ENCODE results near the gene P2RX5.
"Not testable (repeated sequence)": the region's sequence is repeated elsewhere in the genome, so short reads cannot be mapped to it uniquely, and the experiment has no call there.

Gene P2RX5, protein sequence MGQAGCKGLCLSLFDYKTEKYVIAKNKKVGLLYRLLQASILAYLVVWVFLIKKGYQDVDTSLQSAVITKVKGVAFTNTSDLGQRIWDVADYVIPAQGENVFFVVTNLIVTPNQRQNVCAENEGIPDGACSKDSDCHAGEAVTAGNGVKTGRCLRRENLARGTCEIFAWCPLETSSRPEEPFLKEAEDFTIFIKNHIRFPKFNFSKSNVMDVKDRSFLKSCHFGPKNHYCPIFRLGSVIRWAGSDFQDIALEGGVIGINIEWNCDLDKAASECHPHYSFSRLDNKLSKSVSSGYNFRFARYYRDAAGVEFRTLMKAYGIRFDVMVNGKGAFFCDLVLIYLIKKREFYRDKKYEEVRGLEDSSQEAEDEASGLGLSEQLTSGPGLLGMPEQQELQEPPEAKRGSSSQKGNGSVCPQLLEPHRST

DNA sequence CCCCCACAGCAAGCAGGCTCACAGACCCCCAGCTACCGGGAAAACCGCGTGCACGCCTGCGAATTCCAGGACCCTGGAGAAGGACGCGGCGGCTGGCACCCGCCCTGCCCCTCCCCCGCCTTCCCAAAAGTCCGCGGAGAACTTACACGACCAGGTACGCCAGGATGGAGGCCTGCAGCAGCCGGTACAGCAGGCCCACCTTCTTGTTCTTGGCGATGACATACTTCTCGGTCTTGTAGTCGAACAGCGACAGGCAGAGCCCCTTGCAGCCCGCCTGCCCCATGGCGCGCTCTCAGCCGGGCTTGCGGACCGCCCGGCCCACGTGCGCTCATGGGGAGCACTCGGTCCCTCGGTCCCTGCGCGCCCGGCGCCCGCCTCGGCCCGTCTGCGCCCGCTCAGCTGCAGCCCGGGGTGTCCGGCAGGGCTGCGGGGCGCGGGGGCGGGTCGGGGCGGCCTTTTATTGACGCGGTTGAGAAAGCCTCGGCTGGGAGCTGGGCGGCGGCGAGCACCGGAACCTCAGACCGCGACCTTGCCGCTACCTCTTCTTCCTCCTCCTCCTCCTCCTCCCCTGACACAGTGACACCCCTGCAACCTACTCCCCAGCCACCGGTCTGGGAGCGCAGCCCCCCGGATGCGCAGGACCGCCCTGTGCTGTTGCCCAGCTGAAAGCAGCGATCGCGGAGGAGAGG lies at the start of gene P2RX5:
Gene P2RX5 (minus strand): TSS at position 433 of the 689 bp plus-strand sequence. CDS start 150 bp downstream, at position 283.
- peak in 2 of 4 experiments; percentile 22 to 24 for DNase-seq

DNA sequence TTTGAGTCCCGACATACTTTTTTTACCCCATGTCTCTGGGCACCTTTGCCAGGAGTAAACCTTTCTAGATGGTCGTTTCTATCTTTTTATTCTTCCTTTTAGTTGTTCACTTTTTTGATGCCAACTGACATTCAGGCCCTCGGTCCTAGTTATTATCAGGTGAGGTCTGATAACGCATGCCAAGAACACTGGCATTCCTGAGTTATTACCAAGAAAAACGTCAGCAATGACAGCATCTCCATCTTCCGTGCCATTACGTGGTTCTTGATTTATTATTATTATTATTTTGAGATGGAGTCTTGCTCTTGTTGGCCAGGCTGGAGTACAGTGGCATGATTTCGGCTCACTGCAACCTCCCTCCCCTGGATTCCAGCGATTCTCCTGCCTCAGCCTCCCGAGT lies 49.1 kb upstream of the P2RX5 start:
- no peak for DNase-seq

DNA sequence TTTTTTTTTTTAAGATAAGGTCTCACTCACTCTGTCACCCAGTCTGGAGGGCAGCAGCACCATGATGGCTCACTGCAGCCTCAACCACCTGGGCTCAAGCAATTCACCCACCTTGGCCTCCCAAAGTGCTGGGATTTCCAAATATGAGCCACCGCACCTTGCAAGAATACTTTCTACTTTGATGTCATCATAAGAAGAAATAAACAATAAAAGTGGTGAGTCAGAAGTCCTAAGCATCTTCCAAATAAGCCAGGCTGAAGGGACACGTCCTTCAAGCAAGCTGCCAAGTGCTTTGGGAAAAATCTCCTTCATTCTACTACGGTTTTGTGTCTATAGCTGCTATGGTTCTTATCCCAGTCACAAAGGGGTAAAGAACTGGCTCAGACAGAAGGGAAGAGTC lies 48.1 kb upstream of the P2RX5 start:
- no peak for DNase-seq

DNA sequence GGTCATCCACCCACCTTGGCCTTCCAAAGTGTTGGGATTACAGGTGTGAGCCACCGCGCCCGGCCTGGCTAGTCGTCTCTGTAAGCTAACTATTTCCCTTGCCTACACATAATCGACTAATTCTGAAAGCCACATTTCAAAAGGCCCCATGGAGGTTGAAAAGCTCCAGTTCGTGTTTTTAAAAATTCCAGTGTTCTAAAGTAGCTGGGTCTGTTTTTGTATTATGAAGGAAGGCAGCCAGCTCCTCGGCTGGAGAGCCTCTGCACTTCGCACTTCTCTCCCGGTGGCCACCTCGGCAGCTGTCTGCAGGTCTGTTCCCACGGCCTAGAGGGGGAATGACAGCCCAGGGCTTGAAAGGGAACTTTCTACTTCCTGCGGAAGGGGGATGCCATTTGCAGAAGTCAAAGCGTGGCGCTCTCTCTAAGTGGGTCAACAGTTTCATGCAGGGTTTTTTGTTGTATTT lies 44.7 kb upstream of the P2RX5 start:
- DNase-seq, result no peak

DNA sequence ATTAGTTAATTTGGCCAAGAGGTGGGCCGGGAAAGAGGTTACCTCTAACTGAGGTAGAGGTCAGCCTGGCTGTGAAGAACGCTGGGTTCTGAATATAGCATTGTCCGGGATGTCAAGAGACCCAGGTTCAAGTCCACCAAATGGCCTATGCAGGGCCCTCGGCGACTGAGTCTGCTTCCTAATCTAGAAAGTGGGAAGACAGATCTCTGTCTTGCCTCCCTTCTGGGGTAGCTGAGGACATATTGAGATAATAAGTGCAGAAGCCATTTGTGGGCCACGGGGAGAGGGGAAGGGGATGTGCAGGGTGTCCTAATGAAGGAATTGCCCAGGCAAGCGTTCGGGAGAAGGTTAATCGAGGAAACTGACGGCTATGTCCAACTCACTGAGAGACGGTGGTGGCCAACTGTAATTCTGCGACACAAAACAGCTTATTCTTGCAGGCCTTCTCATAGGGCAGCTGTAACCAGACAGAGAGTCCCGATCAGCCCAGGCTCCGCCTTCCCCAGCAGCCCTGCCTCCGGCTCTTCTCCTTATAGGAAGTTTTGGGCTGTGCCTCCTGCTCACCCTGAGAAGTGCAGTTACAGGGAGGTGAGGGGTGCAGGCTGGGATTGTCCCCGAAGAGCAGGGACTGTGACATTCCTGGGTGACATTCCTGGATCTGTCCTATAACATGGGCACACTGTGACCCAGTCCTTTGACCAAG lies 43.6 kb upstream of the P2RX5 start:
- no peak for DNase-seq

DNA sequence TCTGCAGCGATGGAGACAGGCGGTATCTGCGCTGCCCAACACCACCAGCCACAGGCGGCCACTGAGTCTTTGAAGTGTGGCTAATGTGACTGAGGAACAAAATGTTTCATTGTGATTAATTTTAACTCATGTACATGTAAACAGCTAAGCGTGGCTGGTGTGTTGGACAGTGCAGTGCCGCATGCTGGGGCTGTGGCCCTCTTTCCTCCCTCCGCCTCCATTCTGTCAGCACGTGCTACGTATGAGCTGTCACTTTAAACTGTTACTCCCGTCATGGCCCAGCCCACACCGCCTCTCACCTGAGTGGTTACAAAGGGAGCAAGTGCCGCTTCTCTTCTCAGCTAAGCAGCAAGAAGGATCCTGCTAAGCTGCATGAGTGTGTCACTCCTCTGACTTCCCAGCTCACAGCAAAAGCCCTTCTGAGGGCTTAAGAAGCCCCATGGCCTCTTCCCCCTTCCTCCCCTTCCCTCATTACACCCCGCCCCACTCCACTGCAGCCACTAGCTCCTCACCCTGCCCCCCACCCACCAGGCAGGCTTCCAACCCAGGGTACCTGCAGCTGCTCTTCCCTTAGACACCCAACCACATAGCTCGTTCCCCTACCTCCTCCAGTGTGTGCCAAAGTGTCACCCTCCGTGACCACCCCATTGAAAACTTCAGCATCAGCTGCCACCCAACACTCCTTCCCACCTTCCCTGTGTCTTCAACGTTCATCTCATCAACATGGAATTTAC lies 42.8 kb upstream of the P2RX5 start:
- peak; percentile 37 to 43 (median 39) for DNase-seq

DNA sequence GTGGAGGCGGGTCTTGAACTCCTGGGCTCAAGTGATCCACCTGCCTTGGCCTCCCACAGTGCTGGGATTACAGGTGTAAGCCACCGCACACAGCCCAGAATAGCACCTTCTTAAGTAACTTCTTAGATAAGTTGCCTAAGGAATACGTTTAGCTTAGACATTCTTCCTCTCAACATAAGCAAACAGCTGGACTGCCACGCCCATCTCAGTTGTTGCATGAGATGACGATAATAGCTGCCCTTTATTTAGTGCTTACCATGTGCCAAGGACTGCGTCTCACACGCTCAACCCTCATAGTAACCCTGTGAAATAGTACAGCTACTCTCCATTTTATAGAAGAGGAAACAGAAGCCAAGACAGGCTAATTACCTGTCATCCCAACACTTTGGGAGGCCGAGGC lies 39.6 kb upstream of the P2RX5 start:
- no peak for DNase-seq

DNA sequence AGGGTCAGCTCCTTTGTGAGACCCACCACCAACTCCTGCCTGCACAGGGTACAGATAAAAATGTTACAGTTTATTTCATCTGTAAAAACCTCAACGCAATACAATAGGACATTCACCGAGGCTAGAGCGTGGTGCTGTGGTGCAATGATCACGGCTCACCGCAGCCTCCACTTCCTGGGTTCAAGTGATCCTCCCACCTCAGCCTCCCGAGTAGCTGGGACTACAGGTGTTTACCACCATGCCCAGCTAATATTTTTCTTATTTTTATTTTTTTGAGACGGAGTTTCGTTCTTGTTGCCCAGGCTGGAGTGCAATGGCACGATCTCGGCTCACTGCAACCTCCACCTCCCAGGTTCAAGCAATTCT lies 38.9 kb upstream of the P2RX5 start:
- DNase-seq, result not testable (repeated sequence)

DNA sequence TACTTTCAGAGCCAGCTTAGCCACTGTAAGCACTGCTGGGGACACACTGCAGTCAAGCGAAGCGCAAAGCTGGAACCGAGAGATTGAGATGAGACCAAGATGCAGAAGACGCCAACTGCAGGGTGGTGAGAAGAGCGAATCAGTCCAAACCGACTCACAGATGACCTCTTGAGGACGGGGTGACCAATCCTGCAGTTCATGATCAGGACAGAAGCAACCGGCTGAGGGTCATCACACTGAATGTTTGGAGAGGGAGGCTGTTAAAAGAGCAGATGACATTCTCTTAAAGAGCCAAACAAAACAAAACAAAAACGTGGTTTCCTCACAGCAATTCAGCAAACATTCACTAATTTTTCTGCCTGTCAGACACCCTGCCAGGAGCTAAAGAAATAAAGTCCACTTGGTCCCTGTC lies 36.3 kb upstream of the P2RX5 start:
- no peak for DNase-seq

DNA sequence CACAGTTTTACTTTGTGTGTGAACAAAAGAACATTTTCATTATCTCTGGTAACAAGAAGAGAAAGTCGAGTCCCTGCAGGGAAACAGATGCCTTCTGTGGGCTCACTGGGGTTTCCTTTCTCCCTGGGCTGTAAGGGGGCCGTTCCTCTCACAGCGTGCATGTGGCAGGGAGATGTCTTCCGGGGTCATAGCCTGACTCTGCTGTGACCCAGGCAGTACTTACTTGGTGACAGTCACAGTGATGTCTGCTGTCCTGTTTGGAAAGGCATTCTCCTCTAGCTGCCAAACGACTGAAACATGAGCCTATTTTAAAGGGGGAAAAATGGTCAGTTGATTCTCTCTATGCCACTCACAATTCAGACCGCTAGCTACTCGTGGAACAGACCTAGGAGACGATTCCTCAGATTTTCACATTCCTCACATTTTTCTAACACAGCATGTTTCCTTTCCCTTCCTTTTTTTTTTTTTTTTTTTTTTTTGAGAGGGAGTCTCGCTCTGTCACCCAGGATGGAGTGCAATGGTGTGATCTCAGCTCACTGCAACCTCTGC lies 35.0 kb upstream of the P2RX5 start:
- no peak for DNase-seq

DNA sequence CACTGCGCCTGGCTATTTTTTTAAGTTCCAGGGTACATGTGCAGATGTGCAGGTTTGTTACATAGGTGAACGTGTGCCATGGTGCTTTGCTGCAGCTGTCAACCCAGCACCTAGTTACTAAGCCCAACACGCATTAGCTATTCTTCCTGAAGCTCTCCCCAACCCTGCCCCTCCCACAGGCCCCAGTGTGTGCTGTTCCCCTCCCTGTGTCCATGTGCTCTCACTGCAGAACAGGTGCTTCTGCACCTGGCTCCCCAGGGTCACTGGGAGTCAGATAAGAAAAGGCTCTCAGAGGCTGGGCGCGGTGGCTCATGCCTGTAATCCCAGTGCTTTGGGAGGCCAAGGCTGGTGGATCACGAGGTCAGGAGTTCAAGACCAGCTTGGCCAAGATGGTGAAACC lies 33.9 kb upstream of the P2RX5 start:
- no peak for DNase-seq

DNA sequence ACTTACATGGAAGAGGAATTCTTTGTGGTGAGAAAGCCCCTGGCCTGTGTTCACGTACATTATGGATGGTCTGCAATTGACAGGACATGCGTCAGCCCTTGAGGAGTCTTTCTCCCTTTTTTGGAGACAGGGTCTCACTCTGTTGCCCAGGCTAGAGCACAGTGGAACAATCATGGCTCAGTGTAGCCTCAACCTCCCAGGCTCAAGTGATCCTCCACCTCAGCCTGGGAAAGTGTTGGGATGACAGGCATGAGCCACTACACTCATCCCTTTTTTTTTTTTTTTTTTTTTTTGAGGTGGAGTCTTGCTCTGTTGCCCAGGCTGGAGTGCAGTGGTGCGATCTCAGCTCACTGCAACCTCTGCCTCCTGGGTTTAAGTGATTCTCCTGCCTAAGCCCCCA lies 32.1 kb upstream of the P2RX5 start:
- DNase-seq, result not testable (repeated sequence)

DNA sequence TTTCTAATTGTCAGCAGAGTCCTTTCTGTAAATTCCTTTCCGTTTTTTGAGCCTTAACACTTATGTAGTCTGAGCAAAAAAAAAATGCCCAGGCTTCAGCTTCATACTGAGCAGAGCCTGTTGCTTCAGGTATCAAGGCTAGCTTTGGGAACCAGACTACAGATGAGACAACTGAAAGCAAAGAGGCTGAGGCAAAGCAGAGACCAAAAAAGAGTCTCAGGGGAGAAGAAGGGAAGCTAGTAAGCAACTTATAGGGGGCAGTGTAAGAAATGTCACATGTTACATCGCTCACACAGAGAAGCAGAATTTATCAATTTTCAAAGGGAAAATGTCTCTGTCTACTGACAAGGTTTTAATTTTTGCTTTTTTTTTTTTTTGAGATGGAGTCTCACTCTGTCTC lies 31.1 kb upstream of the P2RX5 start:
- DNase-seq, result no peak

DNA sequence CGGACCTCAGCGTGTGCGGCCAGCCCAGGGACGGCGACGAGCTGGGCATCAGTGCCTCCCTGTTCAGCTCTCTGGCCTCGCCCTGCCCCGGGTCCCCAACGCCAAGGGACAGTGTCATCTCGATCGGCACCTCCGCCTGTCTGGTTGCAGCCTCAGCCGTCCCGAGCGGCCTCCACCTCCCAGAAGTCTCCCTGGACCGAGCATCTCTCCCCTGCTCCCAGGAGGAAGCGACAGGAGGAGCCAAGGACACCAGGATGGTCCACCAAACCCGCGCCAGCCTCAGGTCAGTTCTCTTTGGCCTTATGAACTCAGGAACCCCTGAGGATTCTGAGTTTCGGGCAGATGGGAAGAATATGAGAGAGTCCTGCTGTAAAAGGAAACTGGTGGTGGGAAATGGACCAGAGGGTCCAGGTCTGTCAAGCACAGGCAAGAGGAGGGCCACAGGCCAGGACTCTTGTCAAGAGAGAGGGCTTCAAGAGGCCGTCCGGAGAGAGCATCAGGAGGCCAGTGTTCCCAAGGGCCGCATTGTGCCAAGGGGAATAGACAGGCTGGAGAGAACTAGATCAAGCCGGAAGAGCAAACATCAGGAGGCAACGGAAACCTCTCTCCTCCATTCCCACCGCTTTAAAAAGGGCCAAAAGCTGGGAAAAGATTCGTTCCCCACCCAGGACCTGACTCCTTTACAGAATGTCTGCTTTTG lies 28.6 kb upstream of the P2RX5 start:
- no peak for DNase-seq

DNA sequence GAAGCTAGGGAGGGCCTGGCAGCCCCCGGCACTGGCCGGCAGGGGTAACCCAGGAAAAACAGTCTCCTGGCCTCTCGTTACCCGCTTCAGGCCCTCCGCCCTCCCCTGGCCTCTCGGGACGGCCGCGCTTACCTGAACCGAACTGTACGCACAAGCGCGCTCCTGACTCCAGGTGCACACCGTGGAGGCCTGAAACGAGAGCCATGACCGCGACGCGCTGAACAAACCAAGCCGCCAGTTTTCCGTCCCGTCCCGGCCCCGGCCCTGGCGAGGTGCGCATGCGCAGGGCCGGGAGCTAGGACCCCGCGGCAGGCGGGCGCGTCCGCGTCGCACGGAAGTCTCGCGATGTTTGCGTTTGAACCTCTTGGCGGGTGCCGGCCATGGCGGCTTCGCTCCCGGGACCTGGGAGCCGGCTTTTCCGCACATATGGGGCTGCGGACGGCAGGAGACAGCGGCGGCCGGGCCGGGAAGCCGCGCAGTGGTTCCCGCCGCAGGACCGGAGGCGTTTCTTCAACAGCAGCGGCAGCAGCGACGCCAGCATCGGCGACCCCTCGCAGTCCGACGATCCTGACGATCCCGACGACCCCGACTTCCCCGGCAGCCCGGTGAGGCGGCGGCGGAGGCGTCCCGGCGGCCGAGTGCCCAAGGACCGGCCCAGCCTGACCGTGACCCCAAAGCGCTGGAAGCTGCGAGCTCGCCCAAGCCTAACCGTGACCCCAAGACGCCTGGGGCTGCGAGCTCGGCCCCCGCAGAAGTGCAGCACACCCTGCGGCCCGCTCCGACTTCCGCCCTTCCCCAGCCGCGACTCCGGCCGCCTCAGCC lies 27.8 kb upstream of the P2RX5 start, which contains the start of gene HASPIN:
Gene HASPIN (plus strand): TSS at position 348 of the 822 bp plus-strand sequence. CDS start 33 bp downstream, at position 381.
- DNase-seq, result peak; percentile 83 to 91 (median 89)

DNA sequence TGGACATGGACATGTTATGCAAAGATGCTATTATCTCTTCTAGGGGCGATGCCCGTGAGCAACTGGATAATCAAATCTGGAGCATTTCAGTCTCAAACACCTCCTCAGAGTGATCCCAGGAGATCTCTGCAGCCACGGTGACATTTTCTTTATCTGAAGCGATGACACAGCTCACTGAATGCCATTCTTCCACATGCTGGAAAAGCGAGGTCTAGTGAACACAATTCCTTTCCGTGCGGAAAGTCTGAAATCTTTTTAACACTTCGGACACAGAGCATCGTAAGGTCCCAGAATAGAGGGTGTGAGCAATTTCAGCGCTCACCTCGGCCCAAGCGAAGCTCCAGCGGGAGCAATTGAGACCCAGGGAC lies 27.2 kb upstream of the P2RX5 start:
- DNase-seq, result no peak

DNA sequence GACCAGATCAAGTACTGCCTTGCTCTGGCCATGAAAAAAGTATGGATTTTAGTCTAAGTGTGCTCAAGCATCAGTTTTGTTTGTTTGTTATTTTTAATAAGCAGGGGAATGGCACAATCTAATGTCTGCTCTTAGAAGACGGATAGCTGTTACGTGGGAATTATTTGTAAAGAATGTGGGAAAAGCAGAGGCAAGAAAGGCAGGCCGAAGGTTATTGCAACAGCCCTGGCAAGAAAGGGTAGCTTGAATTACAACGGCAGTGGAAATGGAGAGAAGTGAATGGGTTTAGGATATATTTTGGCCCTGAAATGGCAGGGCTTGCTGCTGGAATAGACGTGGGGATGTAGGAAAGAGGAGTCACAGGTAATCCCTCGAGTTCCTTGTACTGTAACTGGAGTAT lies 26.8 kb upstream of the P2RX5 start:
- DNase-seq, result no peak

DNA sequence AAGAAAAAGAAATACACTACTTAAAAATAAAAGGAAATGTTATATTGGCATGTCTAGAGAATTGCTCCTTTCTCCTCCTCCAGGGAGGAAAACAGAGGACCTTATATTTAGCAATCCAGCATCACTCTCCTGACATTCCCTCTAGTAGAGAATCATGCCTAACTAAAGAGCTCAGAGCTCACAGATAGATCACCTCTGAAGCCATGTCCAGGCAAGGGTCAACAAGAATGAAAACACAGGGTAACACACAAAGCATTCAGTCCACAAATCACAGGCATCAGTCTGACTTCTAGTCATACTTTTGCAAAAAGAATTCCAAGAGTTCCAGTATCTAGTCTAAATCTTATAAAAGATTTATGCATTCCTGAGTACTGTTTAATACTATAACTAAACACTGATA lies 23.3 kb upstream of the P2RX5 start:
- no peak for DNase-seq

DNA sequence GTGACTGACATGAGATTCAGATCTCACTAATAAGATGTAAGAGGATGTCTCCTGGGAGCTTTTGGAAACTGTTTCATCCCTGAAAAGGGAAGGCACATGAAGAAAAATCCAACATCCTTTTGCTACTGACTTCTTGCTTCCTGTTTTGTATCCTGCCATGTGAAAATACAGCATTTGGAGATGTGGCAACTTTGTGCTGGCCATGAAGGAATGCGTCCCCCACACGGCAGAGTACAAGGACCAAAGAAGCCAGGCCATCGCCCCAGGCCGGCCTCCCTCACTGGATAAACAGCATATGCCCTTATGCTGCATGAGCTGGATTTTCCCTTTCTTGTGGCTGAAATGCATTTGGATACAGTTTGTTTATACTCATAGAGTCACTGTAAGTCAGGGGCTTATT lies 22.2 kb upstream of the P2RX5 start:
- no peak for DNase-seq

DNA sequence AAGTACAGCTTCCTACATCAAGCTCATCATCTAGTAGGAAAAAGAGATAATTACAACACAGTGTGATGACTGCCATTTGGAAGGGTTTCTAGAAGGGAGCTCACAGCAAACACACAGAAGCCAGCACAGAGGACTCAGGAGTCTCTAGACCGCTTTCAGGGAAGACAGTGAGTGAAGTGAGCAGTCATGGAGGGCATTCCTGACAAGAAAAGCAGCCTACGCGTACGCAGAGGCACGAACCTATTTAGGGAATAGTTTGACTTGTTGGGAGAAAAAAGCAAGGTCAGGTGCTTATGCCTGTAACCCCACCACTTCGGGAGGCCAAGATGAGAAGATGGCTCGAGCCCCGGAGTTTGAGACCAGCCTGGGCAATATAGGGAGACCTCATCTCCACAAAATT lies 19.3 kb upstream of the P2RX5 start:
- no peak for DNase-seq
